PC-3 (cell line): ENCODE data around the gene CARMIL1. TPM values are rescaled to one million over a fixed set of nuclear protein-coding genes. Genes with fewer than 3 reads are reported as not detected.

Experiments used
- ATAC-seq: fragments of 200-7000 bp; cut with Tn5 transposase; 2 replicates; pipeline ENCODE4 v1.9.1; 2020; ENCODE audit warnings: mild to moderate bottlenecking, moderate library complexity
- BruUV-seq: library from RNA; stranded (reverse); fragments of 400-500 nt; replicated peaks from 2 replicates; lab custom pipeline; 2021; lab: Mats Ljungman, UMichigan
- CTCF ChIA-PET: fragments of 300-600 bp; sonication (Branson Sonifier 250); formaldehyde crosslinking; loops from one replicate; lab custom pipeline; 2022; ENCODE audit warnings: antibody characterized with exemption; lab: Charles Lee
- POLR2A ChIA-PET: fragments of 300-600 bp; sonication (Branson Sonifier 250); formaldehyde crosslinking; loops from one replicate; lab custom pipeline; 2022; ENCODE audit warnings: antibody characterized with exemption; ENCODE audit not compliant: unreplicated experiment; lab: Charles Lee
- DNase-seq: peaks from one replicate; pipeline ENCODE4 v3.0.0-alpha.2; 2015
- H2AFZ ChIP-seq: fragments of 300-600 bp; sonication (generic); 2 replicates; pipeline ENCODE4 v1.6.0; 2016; ENCODE audit warnings: antibody characterized with exemption, low read length
- H3F3A ChIP-seq: fragments of 300-600 bp; sonication (generic); one replicate; pipeline ENCODE4 v1.6.0; 2017; ENCODE audit warnings: antibody characterized with exemption, low read length, control low read depth, mild to moderate bottlenecking; ENCODE audit not compliant: unreplicated experiment
- H3K27ac ChIP-seq: fragments of 300-600 bp; sonication (generic); 2 replicates; pipeline ENCODE4 v1.5.1; 2016; ENCODE audit warnings: mild to moderate bottlenecking, low read length
- H3K27me3 ChIP-seq: fragments of 300-600 bp; sonication (generic); 2 replicates; pipeline ENCODE4 v1.6.1; 2016; ENCODE audit warnings: low read length, mixed read lengths
- H3K36me3 ChIP-seq: fragments of 300-600 bp; sonication (generic); 2 replicates; pipeline ENCODE4 v1.6.1; 2016; ENCODE audit warnings: low read depth, mixed run types, low read length, mixed read lengths
- H3K4me1 ChIP-seq: fragments of 300-600 bp; sonication (generic); 2 replicates; pipeline ENCODE4 v1.5.1; 2016; ENCODE audit warnings: low read length; ENCODE audit not compliant: insufficient read depth
- H3K4me2 ChIP-seq: fragments of 300-600 bp; sonication (generic); 2 replicates; pipeline ENCODE4 v1.6.0; 2016; ENCODE audit warnings: low read length
- H3K4me3 ChIP-seq: fragments of 300-600 bp; sonication (generic); 2 replicates; pipeline ENCODE4 v1.5.1; 2016; ENCODE audit warnings: mild to moderate bottlenecking, low read length, mixed read lengths
- H3K79me2 ChIP-seq: fragments of 300-600 bp; sonication (generic); 2 replicates; pipeline ENCODE4 v1.6.1; 2017; ENCODE audit warnings: low read length, mixed read lengths
- H3K9ac ChIP-seq: fragments of 300-600 bp; sonication (generic); 2 replicates; pipeline ENCODE4 v1.6.0; 2016; ENCODE audit warnings: mild to moderate bottlenecking, low read length
- H3K9me2 ChIP-seq: fragments of 300-600 bp; sonication (generic); replicated peaks from 2 replicates; pipeline ENCODE4 v1.6.1; 2016; ENCODE audit warnings: mixed run types, low read length, mixed read lengths
- H3K9me3 ChIP-seq: fragments of 300-600 bp; sonication (generic); 2 replicates; pipeline ENCODE4 v1.6.1; 2016; ENCODE audit warnings: low read length, mixed read lengths
- H4K20me1 ChIP-seq: fragments of 300-600 bp; sonication (generic); 2 replicates; pipeline ENCODE4 v1.6.1; 2016; ENCODE audit warnings: low read length, mixed read lengths
- CTCF ChIP-seq: fragments of 300-600 bp; sonication (generic); conservative IDR thresholded peaks from 2 replicates; pipeline ENCODE4 v1.5.1; 2017; ENCODE audit warnings: antibody characterized with exemption, low read depth, mild to moderate bottlenecking, low read length
- EZH2 ChIP-seq: fragments of 300-600 bp; sonication (generic); IDR thresholded peaks from one replicate; pipeline ENCODE4 v1.6.1; 2017; ENCODE audit warnings: antibody characterized with exemption, mild to moderate bottlenecking, low read length; ENCODE audit not compliant: unreplicated experiment
- EZH2phosphoT487 ChIP-seq: fragments of 300-600 bp; sonication (generic); IDR thresholded peaks from 2 replicates; pipeline ENCODE4 v1.6.1; 2018; ENCODE audit warnings: mild to moderate bottlenecking, antibody characterized with exemption, low read length, borderline replicate concordance
- intact Hi-C: fragments of 100-400 bp; cut with micrococcal nuclease; formaldehyde crosslinking; loops from 2 replicates; pipeline ENCODE4 v1.9.0; 2023
- total RNA-seq: library from RNA; depleted of rRNA; stranded (reverse); fragments of >200 nt; gene quantifications from 2 replicates; pipeline ENCODE4 v1.2.3, GENCODE V29; 2014

The CARMIL1 gene
- total RNA-seq, 1 experiment from 2014 or later, result 22.0 TPM

GRCh38 chr6:25315194-25316177, 36.3 kb downstream of the CARMIL1 start:
- peaks cover 70% of the 10 kb centered on the region for H3K79me2 ChIP-seq
- TF ChIP-seq CTCF (no peak), EZH2 (no peak), EZH2phosphoT487 (no peak)

GRCh38 chr6:25316626-25317025, 37.5 kb downstream of the CARMIL1 start:
- intact Hi-C loops, result no loop called here
- no peak overlapping the region for H2AFZ ChIP-seq
- no peak overlapping the region for H3K27ac ChIP-seq
- H4K20me1 ChIP-seq, result no peaks in the 10 kb centered on the region; the same call in 1 of the 2 replicates
- no TSS peak for BruUV-seq
- DNase-seq (no peak), ATAC-seq (no peak)
- CTCF ChIA-PET, result no interaction called here
- no peaks in the 10 kb centered on the region for H3K36me3 ChIP-seq
- peaks cover 64% of the 10 kb centered on the region for H3K79me2 ChIP-seq
- H3K9me3 ChIP-seq, result no peaks in the 10 kb centered on the region
- H3K9me2 ChIP-seq, result no peaks in the 10 kb centered on the region
- TF ChIP-seq EZH2 (no peak), EZH2phosphoT487 (no peak), CTCF (no peak)
- H3K4me3 ChIP-seq, result no peak overlapping the region
- H3K27me3 ChIP-seq, result no peaks in the 10 kb centered on the region
- POLR2A ChIA-PET, result no interaction called here
- H3K9ac ChIP-seq, result no peak overlapping the region
- no peak overlapping the region for H3K4me2 ChIP-seq
- H3F3A ChIP-seq, result no peaks in the 10 kb centered on the region
- H3K4me1 ChIP-seq, result peaks cover 22% of the 10 kb centered on the region

More at GRCh38 chr6:25315194-25316177, 36.3 kb downstream of the CARMIL1 start:
- Histone ChIP-seq H3K36me3 (no peaks in the 10 kb centered on the region), H3K9me3 (no peaks in the 10 kb centered on the region), H3K9me2 (no peaks in the 10 kb centered on the region), H3K4me3 (no peak overlapping the region), H3K4me2 (no peak overlapping the region), H2AFZ (no peak overlapping the region), H3K27ac (no peak overlapping the region), H3K4me1 (peaks cover 33% of the 10 kb centered on the region), H3K9ac (no peak overlapping the region), H3K27me3 (no peaks in the 10 kb centered on the region), H4K20me1 (no peaks in the 10 kb centered on the region; the same call in 1 of the 2 replicates), H3F3A (no peaks in the 10 kb centered on the region)
- intact Hi-C loops, result no loop called here
- POLR2A ChIA-PET, result no interaction called here
- CTCF ChIA-PET, result no interaction called here
- no TSS peak for BruUV-seq
- ATAC-seq (no peak), DNase-seq (no peak)
